Endothelial cell (in vitro differentiated cells): ENCODE measurements around the gene CSRP3. TPM values are rescaled to one million over a fixed set of nuclear protein-coding genes. Genes with fewer than 3 reads are reported as not detected.

Source experiments
- DNase-seq: peaks from one replicate; pipeline ENCODE4 v3.0.0; 2021; ENCODE audit warnings: low spot score
- H3K27ac Mint-ChIP-seq: one replicate; pipeline ENCODE4 v1.8.0; 2021; ENCODE audit warnings: mixed read lengths, inconsistent platforms; ENCODE audit not compliant: unreplicated experiment
- H3K27me3 Mint-ChIP-seq: one replicate; pipeline ENCODE4 v1.8.0; 2021; ENCODE audit warnings: mild to moderate bottlenecking, moderate library complexity, mixed read lengths, inconsistent platforms; ENCODE audit not compliant: unreplicated experiment
- H3K36me3 Mint-ChIP-seq: one replicate; pipeline ENCODE4 v1.8.0; 2021; ENCODE audit warnings: mild to moderate bottlenecking, low read depth, mixed read lengths, inconsistent platforms; ENCODE audit not compliant: unreplicated experiment
- H3K4me1 Mint-ChIP-seq: one replicate; pipeline ENCODE4 v1.8.0; 2021; ENCODE audit warnings: mild to moderate bottlenecking, mixed read lengths, inconsistent platforms; ENCODE audit not compliant: unreplicated experiment
- H3K4me3 Mint-ChIP-seq: one replicate; pipeline ENCODE4 v1.8.0; 2021; ENCODE audit warnings: mild to moderate bottlenecking, mixed read lengths, inconsistent platforms; ENCODE audit not compliant: unreplicated experiment
- H3K9me3 Mint-ChIP-seq: one replicate; pipeline ENCODE4 v1.8.0; 2021; ENCODE audit warnings: mixed read lengths, inconsistent platforms; ENCODE audit not compliant: unreplicated experiment
- total RNA-seq: library from RNA; stranded (reverse); fragmentation: NEBNext Ultra II Directional; extraction: Animal tissue kit (Norgen Biotek cat#: 25700); gene quantifications from one replicate; pipeline ENCODE4 v1.2.1, GENCODE V29; 2021; ENCODE audit not compliant: unreplicated experiment
- TF ChIP-seq, protein P1 (sequence below): fragments of 200-600 bp; sonication (generic); IDR thresholded peaks from one replicate; pipeline ENCODE4 v1.5.0; 2021; ENCODE audit warnings: antibody characterized with exemption; ENCODE audit not compliant: unreplicated experiment

CSRP3 gene
- total RNA-seq, 1 donor from 2014 or later: not detected

DNA sequence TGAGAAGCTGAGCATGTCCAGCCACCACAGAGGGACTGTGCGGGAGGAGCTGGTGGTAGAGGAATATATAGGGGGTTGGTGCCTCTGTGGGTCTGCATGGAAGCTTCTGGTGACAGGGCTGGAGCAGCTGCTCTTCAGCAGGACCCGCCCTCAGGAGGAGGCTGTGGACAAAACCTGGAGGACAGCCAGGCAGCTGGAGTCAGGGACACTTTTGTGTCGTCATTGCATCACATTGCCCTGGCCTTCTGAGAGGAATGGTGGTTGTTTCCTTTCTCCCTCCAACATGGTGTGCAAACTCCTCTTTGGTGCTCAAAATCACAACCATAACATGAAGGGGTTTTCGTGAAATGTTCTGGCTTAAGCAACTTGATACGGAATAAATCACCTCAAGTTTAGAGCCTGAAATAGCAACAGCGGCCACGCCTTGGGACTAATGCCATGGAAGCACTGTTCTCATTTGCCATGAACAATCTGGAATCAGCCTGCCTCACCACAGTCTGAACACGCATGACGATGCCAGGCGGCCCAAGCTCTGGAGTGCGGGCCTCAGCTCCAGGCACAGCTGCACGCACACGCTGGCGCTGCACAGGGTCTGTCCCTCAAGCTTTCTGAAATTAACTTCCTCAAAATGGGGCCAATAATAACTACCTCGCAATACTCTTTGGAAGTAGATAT, 17.1 kb upstream of the CSRP3 start:
- Mint-ChIP-seq H3K36me3 (peaks cover 4% of the 10 kb centered on the region), H3K4me3 (no peak overlapping the region), H3K27ac (no peak overlapping the region), H3K27me3 (peaks cover 6% of the 10 kb centered on the region), H3K4me1 (peaks cover 6% of the 10 kb centered on the region), H3K9me3 (no peaks in the 10 kb centered on the region)
- DNase-seq: no peak
- TF ChIP-seq, protein P1, sequence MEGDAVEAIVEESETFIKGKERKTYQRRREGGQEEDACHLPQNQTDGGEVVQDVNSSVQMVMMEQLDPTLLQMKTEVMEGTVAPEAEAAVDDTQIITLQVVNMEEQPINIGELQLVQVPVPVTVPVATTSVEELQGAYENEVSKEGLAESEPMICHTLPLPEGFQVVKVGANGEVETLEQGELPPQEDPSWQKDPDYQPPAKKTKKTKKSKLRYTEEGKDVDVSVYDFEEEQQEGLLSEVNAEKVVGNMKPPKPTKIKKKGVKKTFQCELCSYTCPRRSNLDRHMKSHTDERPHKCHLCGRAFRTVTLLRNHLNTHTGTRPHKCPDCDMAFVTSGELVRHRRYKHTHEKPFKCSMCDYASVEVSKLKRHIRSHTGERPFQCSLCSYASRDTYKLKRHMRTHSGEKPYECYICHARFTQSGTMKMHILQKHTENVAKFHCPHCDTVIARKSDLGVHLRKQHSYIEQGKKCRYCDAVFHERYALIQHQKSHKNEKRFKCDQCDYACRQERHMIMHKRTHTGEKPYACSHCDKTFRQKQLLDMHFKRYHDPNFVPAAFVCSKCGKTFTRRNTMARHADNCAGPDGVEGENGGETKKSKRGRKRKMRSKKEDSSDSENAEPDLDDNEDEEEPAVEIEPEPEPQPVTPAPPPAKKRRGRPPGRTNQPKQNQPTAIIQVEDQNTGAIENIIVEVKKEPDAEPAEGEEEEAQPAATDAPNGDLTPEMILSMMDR: no peak

- peaks cover 4% of the 10 kb centered on the region for H3K36me3 Mint-ChIP-seq
- no peak overlapping the region for H3K4me3 Mint-ChIP-seq
- H3K9me3 Mint-ChIP-seq: no peaks in the 10 kb centered on the region
- H3K27ac Mint-ChIP-seq: no peak overlapping the region
- H3K4me1 Mint-ChIP-seq: peaks cover 6% of the 10 kb centered on the region
- TF ChIP-seq, protein P1: no peak
- no peak for DNase-seq
- peaks cover 4% of the 10 kb centered on the region for H3K27me3 Mint-ChIP-seq
Observed at GRCh38 chr11:19218216-19218615, 16.4 kb upstream of the CSRP3 start.

- H3K27ac Mint-ChIP-seq: no peak overlapping the region
- DNase-seq: no peak
- no peaks in the 10 kb centered on the region for H3K9me3 Mint-ChIP-seq
- H3K36me3 Mint-ChIP-seq: no peaks in the 10 kb centered on the region
- TF ChIP-seq, protein P1: no peak
- H3K4me3 Mint-ChIP-seq: no peak overlapping the region
- H3K4me1 Mint-ChIP-seq: peaks cover 6% of the 10 kb centered on the region
- H3K27me3 Mint-ChIP-seq: peaks cover 4% of the 10 kb centered on the region
Observed at GRCh38 chr11:19216709-19217374, 15.1 kb upstream of the CSRP3 start.

GRCh38 chr11:19216021-19216420, 14.2 kb upstream of the CSRP3 start:
- Mint-ChIP-seq H3K4me1 (no peaks in the 10 kb centered on the region), H3K4me3 (no peak overlapping the region), H3K36me3 (no peaks in the 10 kb centered on the region), H3K9me3 (no peaks in the 10 kb centered on the region), H3K27ac (no peak overlapping the region), H3K27me3 (peaks cover 4% of the 10 kb centered on the region)
- no peak for DNase-seq
- TF ChIP-seq, protein P1: no peak
